Skin of body (tissue), 2 donors: ENCODE data around the gene PRSS53. TPM values are rescaled to one million over a fixed set of nuclear protein-coding genes. Genes with fewer than 3 reads are reported as not detected.

Experiments
- DNase-seq: peaks from one replicate; lab custom pipeline; 2025; lab: John Stamatoyannopoulos, UW
- total RNA-seq: library from RNA; depleted of rRNA; stranded (reverse); fragments of >200 nt; gene quantifications from one replicate; pipeline ENCODE4 v1.2.3, GENCODE V29; 2014

The PRSS53 gene
- total RNA-seq, 1 donor from 2014 or later, result 1.5 TPM

DNA sequence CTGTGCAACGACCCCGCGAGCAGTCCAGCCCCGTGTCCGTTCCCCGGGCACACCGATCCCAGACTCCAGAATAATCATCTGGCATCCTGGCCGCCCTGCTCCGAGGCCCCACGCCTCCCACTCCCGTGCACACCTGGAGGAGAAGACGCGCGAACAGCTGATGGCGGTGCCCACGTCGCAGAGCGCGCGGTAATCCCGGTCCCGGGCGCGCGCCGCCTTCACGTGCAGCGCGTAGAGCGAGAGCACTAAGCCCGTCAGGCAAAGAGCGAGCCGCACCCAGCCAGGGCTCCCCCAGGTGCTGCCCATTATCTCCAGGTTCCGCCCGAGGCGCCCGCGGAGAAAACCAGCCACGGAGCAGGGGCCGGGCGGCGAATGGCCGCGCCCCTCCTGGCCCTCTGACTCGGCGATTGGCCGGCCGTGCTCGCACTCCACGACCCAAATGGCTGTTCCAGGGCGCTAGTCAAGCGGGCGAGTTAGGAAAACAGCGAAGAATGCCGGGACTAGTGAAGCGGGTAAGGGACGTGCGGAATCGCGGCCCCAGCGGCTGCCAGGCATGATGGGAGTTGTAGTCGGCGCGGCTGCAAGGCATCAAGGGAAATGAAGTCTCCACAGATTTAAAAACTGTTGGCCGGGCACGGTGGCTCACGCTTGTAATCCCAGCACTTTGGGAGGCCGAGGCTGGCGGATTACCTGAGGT lies 5.8 kb upstream of the PRSS53 start, which contains the start of gene VKORC1:
VKORC1 (minus strand) TSS at position 374 of the 697 bp plus-strand sequence; CDS start at position 306, 68 bp downstream.
- peak; percentile 85 for DNase-seq

DNA sequence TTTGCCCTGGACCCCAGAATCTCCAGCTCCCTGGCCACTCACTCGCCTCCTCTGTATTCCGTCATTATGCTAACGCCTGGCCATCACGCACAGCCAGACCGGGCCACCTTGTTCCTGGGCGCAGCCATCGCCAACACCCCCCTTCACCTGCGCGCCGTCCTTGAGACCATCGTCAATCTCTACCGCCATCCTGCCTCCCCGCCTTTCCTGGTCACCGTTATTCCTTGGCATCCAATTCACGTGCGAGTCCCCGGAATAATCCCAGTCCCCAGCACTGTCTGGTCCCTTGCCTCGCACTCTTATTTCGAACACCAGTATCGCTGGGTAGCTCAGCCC lies 5.3 kb upstream of the PRSS53 start:
- DNase-seq, result no peak

DNA sequence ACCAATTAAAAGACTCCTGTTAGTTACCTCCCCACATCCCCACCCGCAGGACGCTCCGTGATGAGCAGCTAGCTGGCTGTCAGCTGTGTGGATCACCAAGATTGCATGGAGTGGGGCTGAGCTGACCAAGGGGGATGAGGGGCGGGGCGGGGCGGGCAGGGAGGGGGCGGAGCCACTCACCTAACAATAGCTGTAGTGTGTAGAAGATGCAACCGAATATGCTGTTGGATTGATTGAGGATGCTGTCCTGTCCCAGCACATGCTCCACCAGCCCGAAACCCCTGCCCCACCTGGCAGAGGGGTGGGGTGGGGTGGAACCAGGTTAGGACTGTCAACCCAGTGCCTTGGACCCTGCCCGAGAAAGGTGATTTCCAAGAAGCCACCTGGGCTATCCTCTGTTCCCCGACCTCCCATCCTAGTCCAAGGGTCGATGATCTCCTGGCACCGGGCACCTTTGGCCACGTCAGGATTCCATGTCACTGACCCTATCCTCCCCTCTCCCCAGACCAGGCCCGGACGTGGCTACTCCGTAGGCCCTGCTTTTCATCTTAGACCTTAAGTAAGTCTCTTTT lies 4.5 kb upstream of the PRSS53 start:
- DNase-seq, result no peak

DNA sequence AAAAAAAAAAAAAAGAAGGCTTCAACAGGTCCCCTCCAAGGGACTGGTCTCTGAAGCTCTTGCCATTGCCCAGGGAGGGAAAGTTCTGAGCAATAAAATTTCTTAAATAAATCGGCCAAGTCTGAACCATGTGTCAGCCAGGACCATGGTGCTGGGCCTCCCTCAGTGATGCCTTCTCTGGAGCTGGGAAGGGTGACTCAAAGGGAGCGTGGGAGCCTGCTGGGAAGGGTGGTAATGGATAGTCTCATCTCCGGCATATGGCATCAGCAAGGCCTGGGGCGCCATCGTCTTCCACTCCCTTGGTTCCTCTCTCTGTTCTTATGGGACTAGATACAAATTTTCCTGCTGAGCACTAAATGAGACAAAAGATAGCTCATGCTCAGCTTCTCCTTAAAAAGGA lies 3.6 kb upstream of the PRSS53 start:
- DNase-seq, result no peak

DNA sequence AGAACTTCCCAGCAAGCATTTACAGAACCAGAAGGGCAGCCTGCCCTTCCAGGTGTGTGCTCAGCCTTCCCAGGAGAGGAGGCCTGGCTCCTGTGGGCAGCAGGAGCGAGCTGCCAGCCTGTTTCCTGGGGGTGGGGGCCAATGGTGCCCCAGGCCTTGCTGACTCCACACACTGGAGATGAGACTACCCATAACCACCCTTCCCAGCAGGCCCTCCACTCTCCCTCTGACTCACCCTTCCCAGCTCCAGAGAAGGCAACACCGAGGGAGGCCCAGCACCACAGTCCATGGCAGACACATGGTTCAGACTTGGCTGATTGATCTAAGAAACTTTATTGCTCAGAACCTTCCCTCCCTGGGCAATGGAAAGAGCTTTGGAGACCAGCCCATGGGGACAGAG lies 1.8 kb upstream of the PRSS53 start:
- DNase-seq, result no peak

DNA sequence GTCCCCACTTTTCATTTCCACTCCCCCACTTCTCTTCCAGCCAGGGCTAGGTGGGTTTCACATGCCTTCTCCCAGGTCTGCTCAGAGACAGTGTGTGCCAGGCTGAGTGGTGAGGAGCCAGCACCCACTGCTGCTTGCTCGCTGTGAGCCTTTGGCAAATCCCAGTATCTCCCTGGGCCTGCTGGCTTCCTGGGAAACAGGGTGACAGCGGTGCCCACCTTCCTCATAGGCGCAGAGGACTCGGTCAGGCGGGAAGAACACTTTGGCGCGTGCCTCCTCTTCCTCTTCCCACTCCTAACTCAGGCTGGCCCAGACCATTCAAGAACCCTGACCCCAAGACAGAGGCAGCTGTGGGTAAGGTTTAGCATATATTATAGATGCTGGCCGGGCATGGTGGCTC lies 456 bp upstream of the PRSS53 start:
- no peak for DNase-seq

DNA sequence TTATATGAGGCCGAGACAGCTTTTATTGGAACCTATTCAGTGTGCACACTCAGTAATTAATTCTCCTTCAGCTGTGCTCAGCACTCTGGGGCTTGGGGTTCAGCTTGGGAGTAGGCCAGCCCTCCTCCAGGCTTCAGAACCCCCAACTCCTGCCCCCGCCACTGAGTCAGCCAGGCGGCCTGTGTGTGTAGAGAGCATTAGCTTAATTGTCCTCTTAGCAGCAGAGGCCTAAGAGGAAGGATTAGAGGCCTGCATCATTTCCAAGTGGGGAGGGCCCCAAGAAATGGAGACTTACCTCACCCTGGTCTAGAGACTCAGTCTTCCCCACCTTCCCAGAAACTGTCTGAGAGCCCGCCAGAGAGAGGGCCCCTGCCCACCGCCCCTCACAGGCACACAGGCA lies 772 bp downstream of the PRSS53 start:
- no peak for DNase-seq

DNA sequence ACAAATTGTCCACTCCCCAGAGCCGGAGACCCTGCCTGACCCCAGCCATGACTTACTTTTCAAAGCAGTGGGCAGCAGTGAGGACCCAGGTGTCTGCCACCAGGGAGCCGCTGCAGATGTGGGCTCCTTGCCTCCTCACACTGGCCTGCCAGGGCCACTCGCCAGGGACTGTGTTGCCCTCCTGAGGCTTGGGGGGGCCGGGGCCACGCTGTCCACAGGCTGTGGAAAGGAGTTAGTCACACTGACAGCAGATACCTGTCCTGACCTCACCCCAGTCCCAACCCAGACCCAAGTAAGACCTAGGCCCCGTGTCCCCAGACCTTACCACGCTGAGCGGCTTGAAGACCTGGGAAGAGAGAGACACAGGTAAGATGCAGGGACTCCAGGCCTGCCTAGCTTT lies 1.3 kb downstream of the PRSS53 start:
- no peak for DNase-seq

DNA sequence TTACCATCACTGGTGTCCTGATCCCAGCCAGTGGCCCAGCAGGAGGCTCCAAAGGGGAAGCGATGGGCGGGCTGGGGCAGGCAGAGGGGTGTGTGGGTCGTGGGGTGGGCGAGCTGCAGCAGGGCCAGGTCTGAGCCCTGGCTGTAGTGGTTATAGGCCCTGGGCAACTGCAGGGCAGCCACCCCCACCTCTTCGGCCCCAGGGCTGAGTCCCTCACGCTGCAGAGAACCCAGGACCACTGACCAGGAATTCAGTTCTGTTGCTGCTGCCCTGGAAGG lies 2.2 kb downstream of the PRSS53 start:
- DNase-seq, result no peak

DNA sequence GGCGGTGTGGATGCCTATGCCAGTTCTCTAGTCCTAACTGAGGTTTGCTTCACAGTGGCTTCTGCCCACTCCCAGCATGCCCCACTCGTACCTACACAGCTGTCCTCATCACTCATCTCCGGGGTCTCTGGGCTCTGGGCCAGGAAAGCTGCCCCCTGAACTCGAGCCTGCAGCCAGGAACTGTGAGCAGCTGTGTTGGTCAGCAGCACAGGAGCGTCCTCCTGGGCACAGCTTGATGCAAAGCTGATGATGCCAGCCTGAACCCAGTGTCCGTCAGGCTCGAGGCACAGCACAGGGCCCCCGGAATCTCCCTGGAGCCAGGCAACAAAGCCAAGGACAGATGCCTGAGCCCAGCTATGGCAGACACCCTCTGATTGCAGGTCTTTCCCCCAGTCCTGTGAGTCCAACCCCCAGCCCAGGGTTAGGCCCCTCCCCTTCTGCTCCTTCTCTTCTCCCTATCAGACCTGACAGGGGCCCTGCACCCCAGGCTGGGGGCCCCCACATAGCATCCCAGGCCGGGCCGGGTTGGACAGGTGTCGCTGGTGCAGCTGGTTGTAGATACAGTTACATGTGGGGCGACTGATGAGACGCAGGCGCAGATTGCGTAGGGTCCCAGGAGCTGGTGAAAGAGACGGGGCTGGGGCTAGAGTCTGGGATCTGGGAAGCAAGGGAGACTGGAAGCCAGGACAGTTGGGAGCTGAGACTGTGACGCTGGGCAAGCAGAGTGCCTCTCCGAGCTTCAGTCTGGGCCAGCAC lies 2.7 kb downstream of the PRSS53 start:
- DNase-seq, result no peak

DNA sequence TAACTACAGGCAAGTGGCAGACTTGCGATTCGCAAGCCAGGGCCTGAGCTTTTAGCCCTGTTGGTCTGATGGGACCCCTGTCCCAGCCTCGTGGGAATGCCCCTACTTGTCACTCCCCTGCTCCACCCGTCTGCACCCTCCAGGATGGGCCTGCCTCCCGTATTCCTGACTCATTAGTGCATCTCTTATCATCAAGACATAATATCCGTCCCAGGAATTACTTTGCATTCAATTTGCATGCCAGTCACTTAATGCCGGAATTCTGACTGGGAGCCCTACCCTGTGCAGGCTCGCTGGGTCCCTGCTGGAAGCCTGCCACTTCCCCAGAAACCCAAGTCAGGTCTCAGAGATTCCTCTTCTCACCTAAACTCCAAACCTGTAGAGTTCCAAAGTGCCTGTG lies 3.3 kb downstream of the PRSS53 start:
- DNase-seq, result no peak

DNA sequence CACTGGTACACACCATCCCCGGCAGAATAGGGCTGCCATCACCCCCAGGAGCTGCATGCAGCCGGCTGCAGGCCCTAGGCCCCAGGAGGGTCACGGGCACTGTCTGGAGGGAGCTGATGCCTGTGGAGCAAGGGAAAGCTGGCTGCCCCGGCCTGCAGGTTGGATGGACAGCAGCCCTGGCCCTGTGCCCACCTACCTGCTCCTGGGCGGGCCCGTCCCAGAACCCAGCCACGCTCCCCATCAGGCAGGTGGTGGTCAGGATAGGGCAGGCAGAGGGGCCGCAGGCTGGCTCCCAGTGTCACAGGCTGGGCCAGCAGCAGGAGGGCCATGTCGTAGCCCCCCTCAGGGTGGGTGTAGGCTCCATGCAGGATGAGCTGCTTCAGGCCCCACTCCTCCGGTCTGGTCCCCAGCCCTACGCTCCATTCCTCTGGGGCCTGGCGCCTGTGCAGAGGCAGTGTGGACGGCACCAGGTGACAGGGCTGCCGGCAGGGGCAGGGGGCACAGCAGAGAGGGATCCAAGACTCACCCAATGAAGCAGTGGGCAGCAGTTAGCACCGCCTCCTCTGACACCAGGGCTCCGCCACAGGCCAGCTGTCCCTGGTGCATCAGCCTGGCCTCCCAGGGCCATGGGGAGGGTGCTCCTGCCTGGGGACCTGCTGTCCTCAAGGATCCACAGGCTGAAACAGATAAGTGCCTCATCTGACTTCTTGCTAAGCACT lies 4.0 kb downstream of the PRSS53 start:
- DNase-seq, result no peak

DNA sequence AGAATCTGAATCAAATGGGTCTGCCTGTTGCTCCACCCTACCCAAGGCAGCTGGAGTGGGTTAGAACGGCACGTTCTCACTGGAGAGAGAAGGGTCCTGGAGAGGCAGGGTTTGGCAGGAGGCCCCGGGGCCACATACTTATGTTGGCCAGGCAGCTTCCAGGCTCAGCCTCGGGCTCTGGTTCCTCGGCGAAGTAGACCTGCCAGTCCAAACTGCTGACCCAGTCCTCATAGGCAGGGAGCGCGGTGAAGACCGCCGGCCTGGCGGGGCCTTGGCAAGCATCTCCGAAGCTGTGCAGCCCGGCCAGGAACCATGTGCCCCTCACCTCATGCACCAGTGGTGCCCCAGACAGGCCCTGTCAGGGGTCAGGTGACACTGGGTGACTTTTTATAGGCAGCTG lies 4.8 kb downstream of the PRSS53 start:
- DNase-seq, result no peak

DNA sequence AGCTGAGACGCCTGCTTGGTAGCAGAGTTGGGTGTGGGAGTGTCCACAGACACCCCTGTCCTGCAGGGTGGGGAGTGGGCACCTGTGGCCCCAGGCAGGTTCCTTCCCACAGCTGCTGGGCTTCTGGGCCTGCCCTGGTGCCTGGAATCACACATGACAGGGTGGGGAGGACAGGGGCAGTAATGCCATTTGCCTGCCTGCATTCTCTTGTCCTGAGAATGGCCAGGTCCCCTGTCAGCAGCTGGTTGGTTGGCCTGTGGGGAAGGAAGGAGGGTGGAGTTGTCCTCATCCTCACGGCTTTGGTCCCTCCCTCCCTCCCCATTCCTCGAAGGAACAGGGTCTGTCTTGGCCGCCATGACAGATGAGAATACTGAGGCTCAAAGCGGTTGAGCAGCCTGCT lies 5.2 kb downstream of the PRSS53 start:
- no peak for DNase-seq

DNA sequence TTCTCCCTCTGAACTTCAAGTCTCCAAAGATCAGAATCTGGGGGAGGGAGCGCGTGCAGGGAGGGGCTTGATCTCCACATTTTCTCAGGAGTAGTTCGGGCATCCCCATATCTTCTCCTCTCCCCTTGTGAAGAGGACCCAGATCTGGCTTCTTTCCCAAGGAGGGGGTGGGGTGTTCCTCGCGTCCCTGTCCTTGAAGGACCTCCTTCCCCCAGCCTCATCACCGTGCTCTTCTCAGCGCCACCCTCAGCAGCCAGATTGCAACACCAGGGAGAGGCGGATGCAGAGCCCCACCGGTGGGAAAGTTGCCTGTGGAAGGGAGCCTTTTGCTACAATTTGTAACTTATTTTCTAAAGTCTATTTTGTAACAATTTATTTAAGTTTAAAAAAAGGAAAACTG lies 5.7 kb downstream of the PRSS53 start:
- DNase-seq, result no peak

DNA sequence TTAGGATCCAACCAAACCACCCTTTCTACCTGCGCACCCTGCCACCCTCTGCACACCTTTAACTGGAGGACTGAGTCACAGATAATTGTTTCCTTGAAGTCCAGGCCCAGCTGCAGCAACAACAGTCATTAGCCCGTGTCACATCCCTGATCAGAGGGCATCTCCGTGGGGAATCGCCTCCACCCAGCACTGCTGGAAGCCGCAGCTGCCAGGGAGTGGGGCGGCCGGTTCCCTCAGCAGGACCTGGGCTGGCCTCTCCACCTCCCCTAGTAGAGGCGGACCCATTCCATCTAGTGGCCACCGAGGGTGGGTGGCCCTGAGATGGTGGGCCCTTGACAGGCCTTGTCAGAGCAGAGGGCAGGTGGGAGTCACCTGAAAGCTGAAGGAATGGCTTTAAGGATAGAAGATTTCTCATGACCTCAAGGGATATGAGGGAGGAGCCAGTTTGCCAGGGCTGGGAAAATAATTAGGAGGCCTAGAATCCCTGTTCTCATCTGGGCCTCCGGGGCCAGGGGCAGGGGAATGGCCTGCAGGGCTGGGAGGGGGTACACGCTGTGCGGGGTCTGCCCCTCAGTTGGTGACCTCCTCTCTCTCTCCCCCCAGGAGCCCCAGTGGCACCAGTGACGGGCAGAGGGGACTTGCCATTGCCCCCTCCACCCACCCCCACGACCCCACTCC lies 6.2 kb downstream of the PRSS53 start:
- no peak for DNase-seq

DNA sequence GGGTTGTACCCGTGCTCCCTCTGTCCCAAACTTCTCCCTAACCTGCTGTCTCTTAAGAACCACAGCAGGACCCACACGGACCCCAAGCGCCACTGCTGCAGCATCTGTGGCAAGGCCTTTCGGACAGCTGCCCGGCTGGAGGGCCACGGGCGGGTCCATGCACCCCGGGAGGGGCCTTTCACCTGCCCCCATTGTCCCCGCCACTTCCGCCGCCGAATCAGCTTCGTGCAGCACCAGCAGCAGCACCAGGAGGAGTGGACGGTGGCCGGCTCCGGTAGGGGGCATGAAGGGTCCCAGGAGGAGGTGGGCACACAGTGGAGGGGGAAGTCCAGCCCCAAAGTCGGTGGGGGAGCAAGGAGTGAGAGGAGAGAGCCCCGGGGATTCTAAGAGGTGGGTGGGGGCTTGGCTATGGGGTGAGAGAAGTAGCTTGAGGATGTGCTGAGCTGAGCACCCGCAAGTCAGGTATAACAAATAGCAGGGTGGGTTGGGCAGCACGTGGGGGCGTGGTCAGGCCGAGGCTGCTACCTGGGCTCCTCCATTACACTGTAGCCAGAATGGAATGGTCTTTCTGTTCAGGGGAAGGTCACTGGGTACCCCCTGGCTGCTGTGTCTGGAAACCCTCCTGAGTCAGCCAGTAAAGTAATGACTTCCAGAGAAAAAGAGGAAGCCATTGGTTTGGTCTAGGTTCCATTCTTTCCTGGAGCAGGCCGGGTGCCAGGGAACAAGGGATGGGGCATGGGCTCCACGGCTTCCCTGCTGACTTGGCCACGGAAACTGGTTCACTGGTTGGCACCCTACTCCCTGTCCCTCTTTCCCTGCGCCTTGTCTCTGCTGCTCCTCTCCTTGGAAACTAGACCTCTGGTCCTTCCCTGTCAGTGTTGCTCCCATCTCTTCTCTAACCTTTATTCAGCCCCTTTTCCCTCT lies 7.1 kb downstream of the PRSS53 start:
- DNase-seq, result no peak

DNA sequence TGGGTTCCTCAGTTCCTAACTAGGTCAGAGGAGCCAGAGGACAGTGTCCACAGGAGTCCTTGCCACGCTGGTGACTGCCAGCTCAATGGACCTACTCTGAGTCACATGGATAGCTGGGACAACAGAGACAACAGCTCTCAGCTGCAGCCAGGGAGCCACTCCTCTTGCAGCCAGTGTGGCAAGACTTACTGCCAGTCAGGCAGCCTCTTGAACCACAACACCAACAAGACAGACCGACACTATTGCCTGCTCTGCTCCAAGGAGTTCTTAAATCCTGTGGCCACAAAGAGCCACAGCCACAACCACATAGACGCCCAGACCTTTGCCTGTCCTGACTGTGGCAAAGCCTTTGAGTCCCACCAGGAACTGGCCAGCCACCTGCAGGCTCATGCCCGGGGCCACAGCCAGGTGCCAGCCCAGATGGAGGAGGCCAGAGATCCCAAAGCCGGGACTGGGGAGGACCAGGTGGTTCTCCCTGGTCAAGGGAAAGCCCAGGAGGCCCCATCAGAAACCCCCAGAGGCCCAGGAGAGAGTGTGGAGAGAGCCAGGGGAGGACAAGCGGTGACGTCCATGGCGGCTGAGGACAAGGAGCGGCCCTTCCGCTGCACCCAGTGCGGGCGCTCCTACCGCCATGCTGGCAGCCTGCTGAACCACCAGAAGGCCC lies 7.9 kb downstream of the PRSS53 start:
- DNase-seq, result no peak

DNA sequence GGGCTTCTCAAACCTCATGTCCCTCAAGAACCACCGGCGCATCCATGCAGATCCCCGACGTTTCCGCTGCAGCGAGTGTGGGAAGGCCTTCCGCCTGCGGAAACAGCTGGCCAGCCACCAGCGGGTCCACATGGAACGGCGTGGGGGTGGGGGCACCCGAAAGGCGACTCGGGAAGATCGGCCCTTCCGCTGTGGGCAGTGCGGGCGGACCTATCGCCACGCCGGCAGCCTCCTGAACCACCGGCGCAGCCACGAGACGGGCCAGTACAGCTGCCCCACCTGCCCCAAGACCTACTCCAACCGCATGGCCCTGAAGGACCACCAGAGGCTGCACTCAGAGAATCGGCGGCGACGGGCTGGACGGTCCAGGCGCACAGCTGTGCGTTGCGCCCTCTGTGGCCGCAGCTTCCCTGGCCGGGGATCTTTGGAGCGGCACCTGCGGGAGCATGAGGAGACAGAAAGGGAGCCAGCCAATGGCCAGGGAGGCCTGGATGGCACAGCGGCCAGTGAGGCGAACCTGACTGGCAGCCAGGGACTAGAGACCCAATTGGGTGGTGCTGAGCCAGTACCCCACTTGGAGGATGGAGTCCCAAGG lies 8.6 kb downstream of the PRSS53 start:
- no peak for DNase-seq
